ENCODE measurements around the gene NYNRIN.

Gene NYNRIN

GRCh38 chr14:24392325-24393091, 6.3 kb upstream of the NYNRIN start:
- peak; percentile 63 for DNase-seq

GRCh38 chr14:24394275-24394674, 4.5 kb upstream of the NYNRIN start:
- DNase-seq, result peak; percentile 20

GRCh38 chr14:24395609-24396582, 2.9 kb upstream of the NYNRIN start:
- no peak for DNase-seq

- no peak for DNase-seq
Observed at GRCh38 chr14:24397639-24398292, 1.0 kb upstream of the NYNRIN start.

- DNase-seq, result no peak
Observed at GRCh38 chr14:24398293-24398652, 530 bp upstream of the NYNRIN start.

GRCh38 chr14:24399447-24399822, 632 bp downstream of the NYNRIN start:
- DNase-seq, result no peak

GRCh38 chr14:24399999-24400718, 1.4 kb downstream of the NYNRIN start:
- no peak for DNase-seq

GRCh38 chr14:24401810-24402702, 3.3 kb downstream of the NYNRIN start:
- no peak for DNase-seq

GRCh38 chr14:24403294-24403998, 4.6 kb downstream of the NYNRIN start:
- no peak for DNase-seq

GRCh38 chr14:24404814-24405213, 6.0 kb downstream of the NYNRIN start:
- DNase-seq, result no peak

GRCh38 chr14:24406416-24406815, 7.6 kb downstream of the NYNRIN start:
- DNase-seq, result no peak

- DNase-seq, result no peak
Observed at GRCh38 chr14:24407608-24408325, 9.0 kb downstream of the NYNRIN start.

GRCh38 chr14:24408764-24409163, 10.0 kb downstream of the NYNRIN start:
- DNase-seq, result no peak

GRCh38 chr14:24409192-24409591, 10.4 kb downstream of the NYNRIN start:
- DNase-seq, result no peak

GRCh38 chr14:24409956-24410355, 11.2 kb downstream of the NYNRIN start:
- DNase-seq, result no peak

GRCh38 chr14:24411443-24412389, 12.9 kb downstream of the NYNRIN start:
- peak; percentile 60 for DNase-seq

GRCh38 chr14:24414077-24414476, 15.3 kb downstream of the NYNRIN start:
- no peak for DNase-seq

GRCh38 chr14:24414732-24415420, 16.1 kb downstream of the NYNRIN start:
- DNase-seq, result no peak

All from OCI-M1 (cell line).